Measurements from ENCODE around the gene CCNI.
"Not testable (repeated sequence)": the region's sequence is repeated elsewhere in the genome, so short reads cannot be mapped to it uniquely, and the experiment has no call there.

Gene CCNI

GRCh38 chr4:77043507-77044136, 32.2 kb downstream of the CCNI start:
- DNase-seq (ENCODE audit: low read depth, low spot score) = no peak
- H3K27ac ChIP-seq = no peak overlapping the region

GRCh38 chr4:77040854-77041725, 34.7 kb downstream of the CCNI start:
- no peak for DNase-seq (ENCODE audit: low read depth, low spot score)
- peak overlapping the region; percentile 52 for H3K27ac ChIP-seq

DNA sequence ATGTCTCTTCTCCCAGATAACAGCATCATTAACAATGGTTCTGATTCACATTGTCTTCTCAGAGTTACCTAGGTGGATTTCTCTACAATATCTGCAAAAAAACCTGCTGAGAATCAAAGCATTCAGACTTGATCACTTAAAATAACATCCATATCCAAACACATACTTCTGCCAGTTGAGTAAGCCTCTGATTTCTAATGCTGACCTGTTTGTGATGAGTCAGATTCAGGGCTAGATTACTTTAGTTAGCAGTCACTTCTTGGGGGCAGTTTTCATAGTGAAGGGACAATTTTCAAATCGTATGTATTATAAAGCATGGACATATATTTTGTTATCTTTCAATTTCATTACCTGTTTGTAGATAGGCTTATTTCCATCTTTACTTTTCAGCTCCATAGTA, 35.5 kb downstream of the CCNI start:
- no peak for DNase-seq (ENCODE audit: low read depth, low spot score)
- peak overlapping the region; percentile 52 for H3K27ac ChIP-seq

- DNase-seq (ENCODE audit: low read depth, low spot score) = no peak
- H3K27ac ChIP-seq = peak overlapping the region; percentile 52
Measured at GRCh38 chr4:77039796-77040195, 36.0 kb downstream of the CCNI start.

DNA sequence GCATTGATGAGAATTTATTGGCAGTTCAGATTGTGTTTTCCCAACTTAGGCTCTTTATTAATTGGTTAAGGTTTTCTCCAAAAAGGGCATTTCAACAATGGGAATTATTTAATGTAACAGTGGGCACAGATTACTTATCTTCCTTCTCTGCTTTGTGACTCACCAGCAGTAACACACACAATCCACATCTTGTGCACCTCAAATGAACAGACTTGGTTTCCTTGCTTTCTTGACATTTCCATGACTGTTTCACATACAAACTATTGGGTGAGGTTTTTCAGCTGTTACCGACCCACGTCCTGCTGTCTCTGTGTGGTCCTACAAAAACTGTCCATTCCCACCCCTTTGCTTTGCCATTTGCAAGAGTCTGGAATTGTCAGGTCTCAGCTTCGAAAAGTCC, 38.1 kb downstream of the CCNI start:
- no peak overlapping the region for H3K27ac ChIP-seq
- no peak for DNase-seq (ENCODE audit: low read depth, low spot score)

- not testable (repeated sequence) for DNase-seq (ENCODE audit: low read depth, low spot score); H3K27ac ChIP-seq
Measured at GRCh38 chr4:77037168-77037567, 38.6 kb downstream of the CCNI start.

DNA sequence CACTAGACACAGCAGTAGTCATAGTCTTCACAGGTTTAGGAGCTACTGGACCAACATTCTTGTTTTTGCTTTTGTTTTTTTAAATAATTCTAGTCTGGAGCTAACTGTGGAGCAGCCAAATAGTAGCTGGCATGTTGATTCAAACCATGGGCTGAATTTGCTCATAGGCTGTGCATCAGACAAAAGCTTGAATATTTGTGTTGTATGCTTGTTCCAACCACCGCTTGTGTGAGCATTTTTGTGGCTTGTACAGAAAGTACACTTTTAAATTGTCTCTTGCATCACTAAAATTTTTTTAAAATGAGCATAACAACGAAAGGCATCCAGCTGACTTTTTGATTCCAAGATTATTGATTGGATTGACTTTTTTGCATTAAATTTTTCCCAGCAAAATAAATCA, 39.6 kb downstream of the CCNI start:
- no peak overlapping the region for H3K27ac ChIP-seq
- DNase-seq (ENCODE audit: low read depth, low spot score) = no peak

GRCh38 chr4:77035153-77035552, 40.6 kb downstream of the CCNI start:
- H3K27ac ChIP-seq = no peak overlapping the region
- no peak for DNase-seq (ENCODE audit: low read depth, low spot score)

GRCh38 chr4:77031544-77031943, 44.2 kb downstream of the CCNI start:
- no peak overlapping the region for H3K27ac ChIP-seq
- DNase-seq (ENCODE audit: low read depth, low spot score) = no peak

DNA sequence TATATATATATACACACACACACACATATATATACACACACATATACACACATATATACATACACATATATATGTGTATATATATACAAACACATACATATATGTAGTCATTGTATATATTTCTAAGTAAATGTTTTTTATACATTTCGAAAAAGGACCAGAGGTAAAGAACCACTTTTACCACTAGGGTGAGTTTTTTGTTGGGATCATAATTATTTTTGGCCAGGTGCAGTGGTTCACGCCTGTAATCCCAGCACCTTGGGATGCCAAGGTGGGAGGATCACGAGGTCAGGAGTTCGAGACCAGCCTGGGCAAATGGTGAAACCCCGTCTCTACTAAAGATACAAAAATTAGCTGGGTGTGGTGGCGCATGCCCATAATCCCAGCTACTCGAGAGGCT, 46.0 kb downstream of the CCNI start:
- H3K27ac ChIP-seq; DNase-seq (ENCODE audit: low read depth, low spot score): not testable (repeated sequence)

DNA sequence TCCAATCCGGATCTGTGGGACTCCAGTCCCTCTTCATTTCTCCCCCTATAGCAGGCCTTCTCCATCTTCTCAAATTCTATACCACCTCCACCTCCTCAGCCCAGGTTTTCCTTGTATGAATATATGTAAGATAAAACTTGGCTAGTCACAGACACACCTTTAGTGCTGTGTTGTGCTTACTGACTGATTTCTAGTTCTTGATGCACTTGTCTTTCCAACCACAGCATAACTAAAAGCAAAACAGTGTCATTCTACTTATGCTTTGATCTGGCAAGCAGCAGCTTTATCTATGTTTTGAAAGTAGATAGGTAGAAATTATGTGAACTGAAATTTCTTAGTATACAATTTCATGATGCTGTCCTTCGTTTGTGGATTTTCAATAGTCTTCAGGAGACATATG, 47.5 kb downstream of the CCNI start:
- DNase-seq (ENCODE audit: low read depth, low spot score) = no peak
- H3K27ac ChIP-seq = no peak overlapping the region

DNA sequence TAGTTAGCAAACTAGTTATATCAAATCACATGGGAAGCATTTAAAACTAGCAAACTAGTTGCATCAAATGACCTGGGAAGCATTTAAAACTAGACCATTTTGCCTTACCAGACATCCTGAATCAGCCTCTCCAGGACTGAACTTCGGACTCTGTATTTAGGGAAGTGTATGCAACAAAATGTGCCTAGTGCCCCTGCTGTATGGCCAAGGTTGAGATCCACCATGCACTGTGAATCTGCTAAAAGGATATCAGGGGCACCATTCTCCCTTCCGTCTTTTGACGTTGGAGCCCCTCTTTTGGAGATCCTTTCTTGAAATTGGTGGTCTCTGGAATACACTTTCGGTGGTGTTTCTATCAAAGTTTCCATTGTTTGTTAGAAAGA, 49.5 kb downstream of the CCNI start:
- no peak for DNase-seq (ENCODE audit: low read depth, low spot score)
- H3K27ac ChIP-seq = no peak overlapping the region

DNA sequence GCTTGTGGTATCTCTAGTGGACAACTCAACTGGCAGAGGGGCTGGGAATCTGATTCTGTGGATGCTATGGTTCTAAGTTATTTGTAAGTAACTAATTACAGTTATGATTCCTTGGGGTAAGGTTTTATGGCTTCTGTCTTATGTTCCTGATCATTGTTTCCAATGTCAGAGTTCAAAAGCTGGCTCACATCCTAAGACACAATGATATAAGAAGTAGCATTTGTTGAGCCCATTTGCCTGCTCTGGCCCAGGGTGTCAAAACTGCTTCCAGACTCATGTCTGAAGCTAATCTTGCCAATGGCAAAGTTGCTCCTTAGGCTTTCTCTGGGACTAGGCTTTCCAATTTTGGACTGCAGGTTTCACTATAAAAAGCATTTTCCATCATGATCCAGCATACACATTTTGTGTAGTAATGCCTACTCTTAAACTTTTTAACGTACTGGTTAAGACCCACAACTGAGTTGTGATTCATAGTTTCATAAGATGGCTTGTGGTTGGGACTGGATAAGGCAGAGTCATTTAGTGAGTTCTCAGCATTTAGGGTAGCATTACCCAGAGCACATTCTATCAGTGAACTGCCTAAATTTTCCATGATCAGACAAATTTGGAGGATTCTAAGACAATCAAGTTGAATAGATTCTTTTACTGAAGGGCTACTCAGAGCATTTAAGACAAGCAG, 50.0 kb downstream of the CCNI start:
- H3K27ac ChIP-seq = no peak overlapping the region

GRCh38 chr4:77023920-77024319, 51.9 kb downstream of the CCNI start:
- no peak overlapping the region for H3K27ac ChIP-seq
- no peak for DNase-seq (ENCODE audit: low read depth, low spot score)

More for the DNA sequence above, 50.0 kb downstream of the CCNI start:
- no peak for DNase-seq (ENCODE audit: low read depth, low spot score)

GRCh38 chr4:77022560-77023179, 53.1 kb downstream of the CCNI start:
- peak overlapping the region; percentile 72 for H3K27ac ChIP-seq
- DNase-seq (ENCODE audit: low read depth, low spot score) = no peak

- H3K27ac ChIP-seq = peak overlapping the region; percentile 72
- no peak for DNase-seq (ENCODE audit: low read depth, low spot score)
Measured at GRCh38 chr4:77021614-77022089, 54.1 kb downstream of the CCNI start.

DNA sequence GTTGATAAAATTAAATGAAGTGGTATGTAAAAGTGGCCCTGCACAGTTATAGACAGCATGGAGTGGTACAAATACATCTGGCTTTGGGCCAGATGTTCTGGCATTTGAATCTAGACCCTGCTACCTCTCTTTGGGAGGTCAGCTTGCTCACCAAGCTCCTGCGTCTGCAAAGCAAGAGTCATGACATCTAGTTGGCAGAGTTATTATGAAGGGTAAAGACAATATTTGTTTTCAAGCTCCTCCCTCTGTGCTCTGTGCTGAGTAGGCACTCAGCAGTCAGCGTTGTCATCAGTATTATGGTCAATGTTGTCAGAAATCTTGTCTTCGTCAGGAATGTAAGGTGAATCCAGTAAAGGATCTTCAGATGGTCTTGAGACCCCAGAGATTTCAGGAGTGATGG, 55.8 kb downstream of the CCNI start:
- no peak for DNase-seq (ENCODE audit: low read depth, low spot score)
- no peak overlapping the region for H3K27ac ChIP-seq

DNA sequence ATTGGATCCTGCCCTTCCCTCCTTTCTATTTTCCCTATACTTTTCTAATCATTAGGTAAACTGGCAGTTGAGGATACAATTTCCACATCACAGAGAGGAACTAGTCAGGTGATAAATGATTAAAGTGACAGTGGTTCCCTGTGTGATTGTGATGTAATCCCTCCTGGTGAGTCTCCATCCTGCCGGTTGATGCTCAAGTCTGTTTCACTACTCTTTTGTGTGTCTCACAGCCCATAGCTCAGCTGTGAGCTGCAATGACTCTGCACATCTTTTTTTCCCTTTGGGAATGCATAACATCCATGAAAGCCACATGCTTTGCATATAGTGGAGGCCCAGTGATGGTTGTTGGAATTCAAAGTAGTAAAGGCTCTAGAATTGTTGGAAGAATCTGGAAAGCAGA, 60.4 kb downstream of the CCNI start:
- peak overlapping the region; percentile 3 for H3K27ac ChIP-seq
- DNase-seq (ENCODE audit: low read depth, low spot score) = no peak

DNA sequence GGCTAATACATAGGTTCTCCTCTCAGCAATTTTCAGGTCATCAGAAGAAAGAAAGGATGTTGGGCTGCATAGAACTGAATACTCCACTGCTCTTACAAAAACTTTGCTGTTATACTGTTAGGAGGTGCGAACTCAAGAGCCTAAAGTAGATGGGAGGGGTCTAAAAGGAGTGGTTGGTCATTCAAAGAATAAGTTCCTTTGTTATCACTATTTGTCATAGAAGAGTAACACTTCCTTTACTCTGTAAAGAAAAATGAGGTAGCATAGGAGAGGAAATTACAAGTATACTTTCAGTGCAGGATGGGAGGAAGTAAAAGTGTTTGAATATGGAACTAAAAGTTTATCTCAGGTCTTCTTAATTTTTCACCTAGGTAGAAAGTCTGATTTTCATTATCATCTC, 61.5 kb downstream of the CCNI start:
- H3K27ac ChIP-seq = peak overlapping the region; percentile 2
- no peak for DNase-seq (ENCODE audit: low read depth, low spot score)

GRCh38 chr4:77012726-77013125, 63.1 kb downstream of the CCNI start:
- no peak overlapping the region for H3K27ac ChIP-seq
- no peak for DNase-seq (ENCODE audit: low read depth, low spot score)

All from epithelial cell of prostate (primary cell).